ENCODE results near the gene STIM1.

Gene STIM1

GRCh38 chr11:4102711-4103110 lies 247.2 kb downstream of the STIM1 start:
- Histone ChIP-seq H3K9me2 (replicated peaks; ENCODE audit: control insufficient read depth, low read length) (no peaks in the 10 kb centered on the region), H3K27me3 (ENCODE audit: control insufficient read depth, low read length) (no peaks in the 10 kb centered on the region), H3K79me2 (ENCODE audit: control insufficient read depth, low read length) (peaks cover 87% of the 10 kb centered on the region), H3F3A (ENCODE audit: control insufficient read depth, insufficient read depth) (no peaks in the 10 kb centered on the region), H4K20me1 (ENCODE audit: control insufficient read depth, insufficient read depth, low read depth, low read length) (peaks cover 15% of the 10 kb centered on the region), H3K9me3 (ENCODE audit: control insufficient read depth, insufficient read depth, low read length) (no peaks in the 10 kb centered on the region), H3K4me3 (ENCODE audit: low read length) (no peak overlapping the region), H3K4me1 (ENCODE audit: control insufficient read depth, low read length) (peaks cover 31% of the 10 kb centered on the region), H3K27ac (ENCODE audit: low read depth, low read length) (no peak overlapping the region), H3K4me2 (ENCODE audit: low read length) (no peak overlapping the region), H3K36me3 (ENCODE audit: control insufficient read depth, low read length) (peaks cover 90% of the 10 kb centered on the region)
- TF ChIP-seq CTCF (IDR thresholded peaks at IDR 0.05; ENCODE audit: low read depth, low read length, poor library complexity, severe bottlenecking) = no peak
- TF ChIP-seq EZH2phosphoT487 (IDR thresholded peaks at IDR 0.05; ENCODE audit: borderline replicate concordance, low read length) = no peak

- Histone ChIP-seq H3K4me2 (ENCODE audit: low read length) (no peak overlapping the region), H3K27me3 (ENCODE audit: control insufficient read depth, low read length) (no peaks in the 10 kb centered on the region), H3K79me2 (ENCODE audit: control insufficient read depth, low read length) (peaks cover 81% of the 10 kb centered on the region), H3K4me1 (ENCODE audit: control insufficient read depth, low read length) (peaks cover 25% of the 10 kb centered on the region), H3K27ac (ENCODE audit: low read depth, low read length) (no peak overlapping the region), H3K4me3 (ENCODE audit: low read length) (no peak overlapping the region), H3K9me3 (ENCODE audit: control insufficient read depth, insufficient read depth, low read length) (no peaks in the 10 kb centered on the region), H4K20me1 (ENCODE audit: control insufficient read depth, insufficient read depth, low read depth, low read length) (peaks cover 12% of the 10 kb centered on the region), H3F3A (ENCODE audit: control insufficient read depth, insufficient read depth) (no peaks in the 10 kb centered on the region), H3K9me2 (replicated peaks; ENCODE audit: control insufficient read depth, low read length) (no peaks in the 10 kb centered on the region), H3K36me3 (ENCODE audit: control insufficient read depth, low read length) (peaks cover 90% of the 10 kb centered on the region)
- TF ChIP-seq EZH2phosphoT487 (IDR thresholded peaks at IDR 0.05; ENCODE audit: borderline replicate concordance, low read length) (no peak), CTCF (IDR thresholded peaks at IDR 0.05; ENCODE audit: low read depth, low read length, poor library complexity, severe bottlenecking) (no peak)
These were observed 247.8 kb downstream of the STIM1 start for GRCh38 chr11:4103269-4103668.

GRCh38 chr11:4105916-4106315 lies 250.5 kb downstream of the STIM1 start:
- Histone ChIP-seq H4K20me1 (ENCODE audit: control insufficient read depth, insufficient read depth, low read depth, low read length) (peaks cover 3% of the 10 kb centered on the region; the same call in 1 of the 2 replicates), H3K9me3 (ENCODE audit: control insufficient read depth, insufficient read depth, low read length) (no peaks in the 10 kb centered on the region), H3K9me2 (replicated peaks; ENCODE audit: control insufficient read depth, low read length) (no peaks in the 10 kb centered on the region), H3F3A (ENCODE audit: control insufficient read depth, insufficient read depth) (no peaks in the 10 kb centered on the region), H3K4me1 (ENCODE audit: control insufficient read depth, low read length) (0 out of 2 replicates have a peak, but pooled peaks cover 3% of the 10 kb centered on the region), H3K27me3 (ENCODE audit: control insufficient read depth, low read length) (no peaks in the 10 kb centered on the region), H3K36me3 (ENCODE audit: control insufficient read depth, low read length) (peaks cover 89% of the 10 kb centered on the region), H3K4me2 (ENCODE audit: low read length) (no peak overlapping the region), H3K27ac (ENCODE audit: low read depth, low read length) (no peak overlapping the region), H3K4me3 (ENCODE audit: low read length) (no peak overlapping the region), H3K79me2 (ENCODE audit: control insufficient read depth, low read length) (peaks cover 55% of the 10 kb centered on the region)
- TF ChIP-seq EZH2phosphoT487 (IDR thresholded peaks at IDR 0.05; ENCODE audit: borderline replicate concordance, low read length) (no peak), CTCF (IDR thresholded peaks at IDR 0.05; ENCODE audit: low read depth, low read length, poor library complexity, severe bottlenecking) (no peak)
